HG02884 (cell line): ENCODE measurements around the gene BBS12.

Source experiments
- ATAC-seq: cut with Tn5 transposase; IDR thresholded peaks from one replicate; pipeline ENCODE4 v1.9.1; 2021; ENCODE audit warnings: mild to moderate bottlenecking, moderate library complexity; ENCODE audit not compliant: unreplicated experiment

BBS12 gene

DNA sequence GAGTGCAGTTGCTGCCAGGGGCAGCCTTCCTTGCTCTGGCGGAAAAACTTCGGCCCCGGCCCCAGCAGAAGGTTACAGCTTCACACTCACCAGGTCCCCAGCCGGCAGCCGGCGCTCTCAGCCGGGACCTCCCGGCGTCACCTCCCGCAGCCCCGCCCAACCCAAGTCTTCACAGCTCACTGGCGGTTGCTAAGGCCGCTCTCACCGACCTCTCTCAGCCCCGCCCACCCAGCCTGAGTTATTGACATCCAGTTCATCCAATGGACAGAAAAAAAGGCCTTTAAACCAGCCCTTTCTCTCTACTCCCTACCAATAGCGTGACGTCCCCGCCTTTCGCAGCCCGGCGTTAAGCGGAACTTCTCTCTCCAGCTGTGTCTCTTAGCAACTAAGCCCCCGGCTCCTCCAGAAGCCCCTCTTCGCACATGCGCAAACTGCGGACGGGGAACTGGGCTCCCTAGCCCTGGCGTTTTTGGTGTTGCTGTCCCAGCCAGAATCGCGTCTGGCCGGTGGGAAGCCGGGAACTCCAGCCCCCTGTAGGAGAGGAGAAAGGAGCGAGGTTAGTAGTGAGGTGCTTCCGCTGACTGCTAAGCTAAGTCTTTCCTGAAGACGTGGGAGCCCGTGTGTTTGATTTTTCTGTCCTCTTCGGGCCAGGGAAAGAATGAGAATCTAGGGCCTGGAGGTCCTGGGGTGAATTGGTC, at the start of gene BBS12:
BBS12 (plus strand) TSS at position 376 of the 698 bp plus-strand sequence. CDS start 9,189 bp downstream, outside the sequence.
- peak; percentile 99 for ATAC-seq

DNA sequence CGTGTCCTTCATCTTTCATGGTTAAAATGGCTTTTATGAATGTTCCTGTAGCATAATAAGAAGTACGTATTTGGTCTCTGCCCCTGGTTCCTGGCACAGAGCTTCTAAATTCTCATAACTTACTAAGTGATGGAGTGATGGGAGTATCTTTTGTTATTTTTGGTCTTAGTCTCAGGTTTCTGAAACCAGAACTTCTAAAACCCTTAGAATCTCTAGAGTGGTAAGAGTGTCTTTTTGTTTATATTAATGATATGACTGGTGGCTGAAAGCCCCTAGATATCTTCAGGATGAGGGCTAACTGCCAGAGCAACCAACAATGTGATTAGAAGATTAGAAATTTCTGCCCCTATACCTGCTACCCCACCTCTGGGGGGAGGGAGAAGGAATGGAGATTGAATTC, 45.8 kb upstream of the BBS12 start:
- no peak for ATAC-seq

DNA sequence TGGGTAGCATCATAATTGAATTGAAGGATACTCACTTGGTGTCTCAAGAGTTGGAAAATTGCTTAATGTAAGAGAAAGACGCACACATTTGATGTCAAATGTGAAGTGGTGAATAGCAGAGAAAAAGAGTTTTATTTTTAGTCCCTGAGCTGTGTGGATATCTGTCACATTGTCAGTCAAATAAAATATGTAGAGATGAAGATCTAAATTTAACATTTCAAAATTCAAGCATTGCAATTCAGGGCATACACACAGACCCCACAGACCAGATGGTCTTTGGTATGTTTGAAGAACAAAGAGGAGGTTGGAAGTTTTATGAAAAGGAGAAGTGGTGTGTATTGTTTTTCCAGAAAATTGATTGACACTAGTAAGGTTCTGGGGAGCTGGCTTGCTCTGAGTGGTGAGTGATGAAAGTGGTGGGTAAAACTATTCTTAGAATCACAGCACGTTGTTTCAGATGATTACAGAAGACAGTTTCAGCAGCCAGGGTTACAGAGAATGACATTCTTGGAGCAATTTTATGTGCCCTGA, 44.9 kb upstream of the BBS12 start:
- ATAC-seq: peak; percentile 61

DNA sequence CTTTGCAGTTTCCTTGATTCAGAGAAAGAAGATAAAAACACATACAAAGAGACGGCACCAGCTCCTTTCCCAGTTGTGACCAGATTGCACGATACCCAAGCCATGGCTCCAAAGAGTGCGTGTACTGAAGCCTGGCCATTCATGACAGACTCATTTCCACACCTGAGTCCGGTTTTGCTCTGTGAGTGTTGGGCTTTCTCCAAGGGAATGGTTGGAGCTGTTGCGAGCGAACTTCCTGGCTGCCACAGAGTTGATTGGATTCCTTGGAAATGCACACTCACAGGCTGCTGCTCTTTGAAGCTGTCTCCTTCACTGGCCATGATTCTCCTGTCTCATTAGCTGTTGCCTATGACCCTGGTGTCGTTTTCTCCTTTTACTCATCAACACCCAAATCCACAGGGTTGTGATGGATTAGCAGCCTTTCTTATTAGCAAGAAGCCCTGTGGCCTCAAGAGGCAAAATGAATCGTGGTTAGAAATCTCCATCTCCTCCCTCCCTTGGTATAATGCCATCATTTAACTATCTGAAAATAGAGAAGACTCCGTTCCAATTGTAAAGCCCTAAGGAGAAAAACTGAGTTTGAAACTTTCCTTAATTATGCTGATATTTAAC, 43.9 kb upstream of the BBS12 start:
- no peak for ATAC-seq

DNA sequence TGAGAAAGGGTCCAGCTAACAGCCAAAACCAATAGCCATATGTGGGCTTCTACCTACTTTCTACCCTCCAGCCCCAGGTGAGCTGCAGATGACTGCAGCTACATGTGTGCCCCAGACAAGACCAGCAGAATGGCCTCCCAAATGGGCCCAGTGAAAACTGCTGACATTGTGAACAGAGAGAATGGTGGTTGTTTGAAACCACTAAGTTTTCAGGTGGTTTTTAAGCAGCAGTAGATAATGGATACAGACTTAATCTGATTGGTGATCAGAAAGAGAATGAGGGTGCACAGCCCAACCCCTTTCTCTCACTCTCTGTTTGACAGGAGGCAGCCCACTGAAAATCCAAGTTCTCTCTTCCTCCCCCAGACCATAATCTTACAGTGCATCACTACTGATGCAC, 42.5 kb upstream of the BBS12 start:
- peak; percentile 88 for ATAC-seq

DNA sequence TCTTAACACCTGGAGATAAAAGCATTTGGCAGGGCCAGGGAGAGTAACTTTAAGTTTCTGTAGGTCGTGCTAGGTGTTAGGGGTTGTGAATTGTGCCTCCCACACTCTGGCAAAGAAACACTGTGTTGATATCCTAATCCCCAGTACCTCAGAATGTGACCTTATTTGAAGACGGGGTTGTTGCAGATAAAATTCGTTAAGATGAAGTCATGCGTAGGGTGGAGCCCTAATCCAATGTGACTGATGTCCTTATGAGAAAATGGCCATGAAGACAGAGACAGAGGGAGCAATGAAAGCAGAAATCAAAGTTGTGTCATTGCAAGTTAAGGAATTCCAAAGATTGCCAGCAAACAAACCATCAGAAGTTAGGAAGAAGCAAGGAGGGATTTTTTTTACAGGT, 40.5 kb upstream of the BBS12 start:
- no peak for ATAC-seq

DNA sequence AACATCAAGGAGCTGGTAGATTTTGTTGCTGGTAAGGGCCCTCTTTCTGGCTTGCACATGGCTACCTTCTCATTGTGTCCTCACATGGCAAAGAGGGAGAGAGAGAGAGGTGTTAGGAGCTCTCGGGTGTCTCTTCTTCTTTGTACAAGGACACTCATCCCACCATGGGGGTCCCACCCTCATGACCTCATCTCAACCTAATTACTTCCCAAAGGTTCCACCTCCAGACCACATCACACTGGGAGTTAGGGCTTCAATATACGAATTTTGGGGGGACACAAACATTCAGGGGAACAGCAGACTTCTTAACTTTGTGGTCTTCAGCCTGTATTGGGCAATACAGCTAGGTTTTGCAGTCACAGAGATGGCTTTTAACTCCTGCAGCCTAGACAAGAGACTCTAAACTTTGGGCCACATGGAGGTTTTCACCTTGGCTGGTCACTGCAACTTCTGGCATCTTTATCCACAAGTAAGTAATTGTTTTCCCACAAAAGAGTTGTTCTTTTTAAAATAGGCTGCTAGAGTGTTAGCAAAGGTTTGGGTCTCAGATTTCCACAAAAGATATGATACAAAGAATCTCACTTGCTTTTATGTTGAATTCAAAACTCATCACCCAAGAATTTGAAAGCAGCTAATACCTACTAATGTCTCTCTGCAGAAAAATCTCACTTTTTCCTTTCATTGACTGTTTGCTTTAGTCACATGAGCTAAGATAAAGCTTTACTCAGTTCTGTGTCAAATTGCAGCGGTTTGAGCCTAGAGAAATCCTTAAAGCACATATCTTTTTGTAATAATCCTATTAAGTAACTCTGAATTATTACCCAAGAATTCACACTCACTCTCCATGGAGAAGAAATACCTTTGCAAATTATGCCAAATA, 39.6 kb upstream of the BBS12 start:
- ATAC-seq: no peak

DNA sequence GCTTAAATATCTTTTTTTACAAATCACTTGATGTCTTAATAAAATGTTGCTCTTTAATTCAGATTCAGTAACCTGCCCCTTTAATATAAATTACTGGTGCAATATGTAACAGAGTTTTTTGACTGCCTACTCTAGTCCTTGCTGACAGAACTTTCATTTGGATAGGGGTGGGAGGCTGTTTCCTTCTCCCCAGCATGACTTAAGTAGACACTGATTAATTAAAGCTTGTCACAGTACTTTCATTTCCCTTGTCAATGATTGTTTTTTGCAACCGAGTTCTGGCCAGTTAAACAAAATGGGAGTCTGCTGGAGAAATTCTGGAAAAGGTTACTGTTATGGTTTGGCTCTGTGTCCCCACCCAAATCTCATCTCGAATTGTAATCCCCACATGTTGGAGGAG, 37.3 kb upstream of the BBS12 start:
- no peak for ATAC-seq

DNA sequence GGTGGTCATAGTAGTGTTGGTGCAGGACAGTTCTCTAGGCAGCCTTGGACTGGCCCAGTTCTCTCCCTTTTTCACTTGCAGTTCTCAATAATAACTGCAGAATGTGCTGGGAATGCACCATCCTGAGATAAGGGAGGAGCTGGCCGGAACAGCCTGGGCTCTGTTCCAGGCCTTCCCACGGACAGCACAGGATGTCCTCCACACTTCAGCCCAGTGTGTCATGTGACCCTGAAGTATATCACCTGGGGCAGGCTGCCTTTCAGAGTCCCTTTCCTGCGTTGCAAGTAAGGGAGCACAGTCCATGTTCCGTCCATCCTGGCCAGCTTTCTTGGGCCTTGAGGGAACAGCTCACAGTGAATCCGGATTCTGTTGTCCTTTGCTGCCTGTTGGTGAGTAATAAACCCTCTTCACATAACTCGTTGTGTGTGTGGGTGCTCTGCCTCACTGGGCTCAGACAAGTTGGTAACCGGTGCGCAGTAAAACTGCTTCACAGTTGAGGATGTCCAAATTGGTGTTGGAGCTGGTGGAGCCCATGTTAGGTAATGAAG, 32.3 kb upstream of the BBS12 start:
- ATAC-seq: no peak

DNA sequence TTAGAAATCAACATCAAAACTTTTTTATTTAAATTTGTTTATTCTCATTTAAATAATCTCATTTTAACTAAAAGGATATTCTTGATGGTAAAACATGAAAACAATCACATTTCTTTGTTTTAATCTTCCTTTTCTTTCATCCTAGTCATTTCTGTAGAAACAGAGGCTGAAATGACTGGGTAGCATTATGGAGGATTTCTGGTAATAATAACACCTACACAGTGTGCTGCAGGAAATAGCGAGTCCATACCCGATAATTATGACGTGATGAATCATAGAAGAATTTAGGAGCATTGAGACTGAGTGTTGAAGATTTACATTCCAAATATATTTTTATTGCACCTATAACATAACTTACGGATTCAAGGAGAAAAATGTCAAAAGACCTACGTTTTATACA, 31.4 kb upstream of the BBS12 start:
- ATAC-seq: peak; percentile 72

DNA sequence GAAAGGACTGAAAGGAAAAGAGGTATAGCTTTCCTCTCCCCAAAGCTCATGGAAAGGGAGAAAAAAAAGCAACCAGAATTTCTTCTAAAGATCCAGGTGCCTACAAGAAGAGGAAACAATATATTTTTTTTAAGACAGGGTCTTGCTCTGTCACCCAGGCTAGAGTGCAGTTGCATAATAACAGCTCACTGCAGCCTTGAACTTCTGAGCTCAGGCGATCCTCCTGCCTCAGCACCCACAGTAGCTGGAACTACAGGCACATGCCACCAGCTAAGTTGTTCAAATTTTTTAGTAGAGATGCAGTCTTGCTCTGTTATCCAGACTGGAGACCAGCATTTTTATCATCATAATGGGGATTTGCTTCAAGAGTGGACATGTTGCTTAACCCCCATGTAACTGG, 30.5 kb upstream of the BBS12 start:
- no peak for ATAC-seq

DNA sequence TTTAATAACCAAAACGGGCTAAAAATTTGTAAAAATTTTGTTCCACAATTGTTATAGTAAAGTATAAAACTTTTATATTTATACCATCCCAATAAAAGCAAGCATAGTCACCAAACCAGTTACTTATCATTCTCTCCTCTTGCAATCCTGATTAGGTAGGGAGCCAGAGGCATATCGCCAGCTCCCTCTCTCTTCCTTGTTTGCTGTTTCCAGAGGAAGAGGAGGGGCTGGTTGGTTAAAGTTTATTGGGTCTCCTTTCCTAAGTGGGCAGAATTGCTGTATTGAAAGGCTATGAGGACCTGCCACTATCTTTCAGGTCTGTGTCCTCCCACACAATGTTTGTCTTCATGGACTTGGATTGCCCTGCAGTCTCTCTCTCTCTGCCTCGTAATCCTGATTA, 29.6 kb upstream of the BBS12 start:
- no peak for ATAC-seq

DNA sequence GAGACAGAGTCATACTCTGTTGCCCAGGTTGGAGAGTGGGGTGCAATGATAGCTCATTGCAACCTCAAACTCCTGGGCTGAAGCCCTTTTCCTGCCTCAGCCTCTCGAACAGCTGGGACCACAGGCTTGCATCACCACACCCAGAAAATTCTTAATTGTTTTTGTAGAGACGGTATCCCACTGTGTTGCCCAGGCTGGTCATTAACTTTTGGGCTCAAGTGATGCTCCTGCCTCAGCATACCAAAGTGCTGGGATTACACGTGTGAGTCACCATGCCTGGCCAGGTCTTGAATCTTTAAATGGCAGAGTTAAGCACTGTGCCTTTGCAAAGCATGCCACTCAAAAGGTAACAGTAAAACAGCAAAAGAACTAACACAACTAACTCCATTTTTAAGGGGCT, 28.6 kb upstream of the BBS12 start:
- no peak for ATAC-seq

DNA sequence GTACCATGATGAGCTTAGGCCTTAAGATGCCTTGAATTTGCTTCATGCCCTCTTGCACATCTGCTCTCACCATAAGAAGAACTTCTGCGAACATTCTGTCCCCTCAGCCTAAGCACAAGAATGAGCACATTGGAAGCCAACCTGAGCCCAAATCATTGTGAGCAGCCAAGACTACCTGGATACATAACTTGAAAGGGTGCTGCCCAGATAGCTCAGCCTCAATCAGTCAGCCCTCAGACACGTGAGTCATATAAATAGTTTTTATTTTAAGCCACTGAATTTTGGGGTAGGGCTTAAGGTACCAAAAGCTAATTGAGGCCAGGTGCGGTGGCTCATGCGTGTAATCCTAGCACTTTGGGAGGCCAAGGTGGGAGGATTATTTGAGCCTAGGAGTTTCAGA, 27.5 kb upstream of the BBS12 start:
- peak; percentile 39 for ATAC-seq

DNA sequence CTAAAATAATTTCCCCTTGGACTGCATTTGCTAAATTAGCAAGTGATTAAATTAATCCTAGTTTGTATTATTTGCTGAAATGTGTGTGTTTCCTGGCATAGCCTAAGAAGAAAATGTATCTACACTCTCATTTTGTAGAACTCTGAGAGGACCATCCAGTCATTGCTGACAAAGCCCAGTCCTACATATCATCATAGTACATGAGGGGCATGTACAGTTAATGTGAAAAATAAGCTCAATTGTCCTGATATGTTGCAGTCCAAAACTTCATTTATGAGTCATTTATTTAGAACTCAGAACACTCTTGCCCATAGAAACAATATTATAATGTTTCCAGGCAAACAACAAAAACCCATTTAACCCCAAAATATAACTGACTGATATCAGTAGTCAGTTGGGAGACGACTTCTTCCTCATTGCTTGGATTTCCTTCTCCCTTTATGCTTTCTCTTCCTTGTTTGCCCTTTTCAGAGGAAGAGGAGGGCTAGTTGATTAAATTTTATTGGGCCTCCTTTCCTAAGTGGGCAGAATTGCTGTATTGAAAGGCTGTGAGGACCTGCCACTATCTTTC, 26.9 kb upstream of the BBS12 start:
- no peak for ATAC-seq

DNA sequence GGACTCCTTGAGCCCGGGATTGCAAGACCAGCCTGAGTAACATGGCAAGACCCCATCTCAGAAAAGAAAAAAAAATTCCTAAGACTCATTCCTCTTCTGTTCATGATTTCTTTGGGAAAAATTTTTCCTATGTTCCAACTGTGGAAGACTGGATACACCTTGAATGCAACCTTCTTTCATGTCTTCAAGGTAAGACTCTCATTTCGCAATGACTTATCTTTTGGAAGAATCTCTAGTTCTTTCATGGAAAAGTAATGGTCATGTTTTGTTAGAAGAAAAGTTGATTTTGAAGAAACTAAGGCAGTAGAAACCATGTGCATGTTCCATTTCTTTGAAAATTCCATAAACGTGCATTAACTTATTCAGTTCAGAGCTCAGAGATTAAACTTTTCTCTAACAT, 26.0 kb upstream of the BBS12 start:
- no peak for ATAC-seq

DNA sequence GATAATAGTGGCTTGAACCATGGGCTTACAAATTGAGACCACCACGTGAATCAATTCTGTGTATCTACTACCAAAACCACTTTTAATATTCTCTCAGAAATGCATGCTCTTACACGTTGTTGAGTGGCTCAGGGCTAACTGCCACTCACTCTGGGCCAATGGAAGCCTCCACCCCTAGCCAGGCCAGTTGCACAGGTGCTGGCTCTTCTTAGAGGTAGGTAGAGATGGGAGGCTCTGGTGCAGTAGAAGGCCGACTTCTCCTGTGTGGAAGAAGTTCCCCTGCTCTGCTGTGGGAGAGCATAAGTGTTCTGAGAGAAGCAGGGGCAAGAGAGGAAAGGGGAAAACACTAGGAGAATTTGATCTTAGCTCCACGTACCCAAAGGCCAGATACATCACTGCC, 25.0 kb upstream of the BBS12 start:
- no peak for ATAC-seq

DNA sequence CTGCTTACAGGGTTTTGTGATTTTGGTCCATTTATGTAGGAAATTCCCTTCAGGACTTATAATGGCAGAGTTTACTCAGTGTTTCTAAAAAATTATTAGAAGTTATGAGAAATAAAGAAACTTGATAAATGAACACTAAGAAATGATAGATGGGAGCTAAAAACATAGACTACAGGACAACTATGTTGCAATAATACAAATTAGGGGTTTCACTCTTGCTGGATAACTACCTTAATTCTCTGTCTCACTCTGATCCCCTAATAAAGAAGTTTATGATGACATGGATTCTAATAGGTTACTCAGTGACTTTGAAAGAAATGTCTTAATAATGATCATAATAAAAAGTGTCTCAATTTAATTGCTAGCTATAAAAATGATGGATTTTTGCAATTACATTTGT, 23.3 kb upstream of the BBS12 start:
- ATAC-seq: no peak

DNA sequence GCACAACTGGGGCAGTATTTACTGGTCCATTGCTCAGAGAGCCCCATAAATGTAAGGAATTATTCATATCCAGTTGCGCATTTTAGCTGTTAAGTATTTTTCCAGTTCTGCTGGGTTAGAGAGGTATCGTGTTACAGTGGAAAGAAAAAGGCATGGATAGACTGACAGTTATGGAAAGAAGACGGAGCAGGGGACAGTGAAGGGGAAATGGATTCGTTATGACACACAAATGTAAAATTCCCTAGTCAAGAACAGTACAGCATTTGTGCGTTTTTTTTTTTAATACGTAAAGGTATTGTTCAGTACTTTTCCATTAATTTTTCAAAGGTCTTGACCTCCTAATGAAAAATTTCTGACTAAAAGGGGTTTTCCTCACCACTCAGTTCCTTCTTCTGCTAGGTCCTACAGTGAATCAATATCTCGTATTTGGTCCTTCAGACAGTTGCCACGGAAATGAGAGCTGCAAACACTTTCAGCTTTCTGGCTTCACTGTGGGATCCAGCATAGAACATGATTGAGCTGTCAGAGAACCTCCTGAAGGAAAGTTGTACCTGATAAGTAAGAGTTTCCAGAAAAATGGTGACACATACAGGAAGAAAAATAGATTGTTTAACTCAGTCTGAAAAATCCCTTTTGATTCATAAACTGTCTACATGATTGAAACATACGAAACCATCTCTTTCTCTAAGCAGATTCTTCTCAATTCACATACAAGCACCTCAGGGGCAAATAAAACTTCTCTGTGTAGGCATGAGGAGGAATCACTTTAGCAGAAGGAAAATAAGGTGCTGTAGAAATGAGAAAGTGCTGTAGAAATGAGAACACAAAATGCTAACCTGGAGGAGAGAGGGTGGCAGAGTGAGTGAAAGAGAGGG, 21.8 kb upstream of the BBS12 start:
- peak; percentile 70 for ATAC-seq

DNA sequence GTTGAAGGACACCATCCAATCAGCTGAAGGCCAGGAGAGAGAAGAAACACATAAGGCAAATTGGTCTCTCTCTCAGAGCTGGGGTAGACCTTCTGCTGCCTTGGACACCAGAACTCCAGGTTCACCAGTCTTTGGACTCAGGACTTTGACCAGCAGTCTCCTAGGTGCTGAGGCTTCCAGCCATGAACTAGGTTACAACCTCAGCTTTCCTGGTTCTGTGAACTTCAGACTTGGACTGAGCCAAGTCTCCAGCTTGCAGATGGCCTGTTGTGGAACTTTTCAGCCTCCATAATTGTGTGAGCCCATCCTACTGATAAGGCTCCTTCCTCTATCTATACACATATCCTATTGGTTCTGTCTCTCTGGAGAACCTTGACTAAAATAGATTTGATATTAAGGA, 20.6 kb upstream of the BBS12 start:
- ATAC-seq: no peak
